T-helper 1 cell treated with Interleukin-12 subunit alpha and Interleukin-12 subunit beta and Interleukin-4 antibody, amounts not matched to agents 30 ng/mL and 1 ng/mL, for 36 hours (primary cell): ENCODE measurements around the gene KCNJ18. TPM values are rescaled to one million over a fixed set of nuclear protein-coding genes. Genes with fewer than 3 reads are reported as not detected.
"Not testable (repeated sequence)": the region's sequence is repeated elsewhere in the genome, so short reads cannot be mapped to it uniquely, and the experiment has no call there.

Source experiments
- intact Hi-C: fragments of 100-400 bp; cut with micrococcal nuclease; formaldehyde crosslinking; loops from one replicate; pipeline ENCODE4 v1.15.1; 2024
- total RNA-seq: library from RNA; stranded (reverse); gene quantifications from 2 replicates; pipeline ENCODE4 v1.2.3, GENCODE V29; 2022

The KCNJ18 gene
- total RNA-seq, 1 donor from 2014 or later = not detected

DNA sequence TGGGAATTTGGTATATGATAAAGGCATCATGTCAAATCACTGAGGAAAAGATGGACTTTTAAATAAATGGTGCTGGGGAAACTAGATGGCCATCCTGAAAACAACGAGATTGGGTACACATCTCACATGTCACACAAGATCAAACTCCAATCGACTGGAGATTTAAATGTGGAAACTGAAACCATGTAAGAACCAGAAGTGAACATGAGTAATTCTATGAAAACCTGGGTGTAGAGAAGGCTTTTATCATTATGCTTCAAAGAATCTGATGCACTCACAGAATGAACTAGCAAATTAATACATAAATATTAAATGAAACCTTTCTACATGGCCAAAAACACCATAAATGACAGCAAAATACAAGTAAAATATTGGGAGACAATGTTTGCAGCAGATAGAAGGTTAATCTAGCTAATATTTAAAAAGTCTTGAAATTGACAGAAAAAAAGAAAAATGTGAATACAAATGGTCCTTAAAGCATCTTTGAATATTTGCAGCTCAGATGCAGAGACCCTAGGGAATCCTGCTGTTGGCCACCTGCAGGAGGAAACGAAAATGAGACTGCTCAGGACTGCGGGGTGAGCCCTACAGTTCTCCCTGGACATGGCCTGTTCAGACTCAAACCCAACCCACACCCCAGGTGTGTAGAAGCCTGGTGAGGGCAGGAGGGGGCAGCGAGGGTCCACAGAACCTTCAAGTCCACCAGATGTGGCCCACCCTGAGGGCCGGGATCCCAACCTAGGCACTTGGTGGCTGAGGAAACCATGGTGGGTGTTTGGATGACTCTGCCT, 32.1 kb downstream of the KCNJ18 start:
- intact Hi-C loops = not testable (repeated sequence)

DNA sequence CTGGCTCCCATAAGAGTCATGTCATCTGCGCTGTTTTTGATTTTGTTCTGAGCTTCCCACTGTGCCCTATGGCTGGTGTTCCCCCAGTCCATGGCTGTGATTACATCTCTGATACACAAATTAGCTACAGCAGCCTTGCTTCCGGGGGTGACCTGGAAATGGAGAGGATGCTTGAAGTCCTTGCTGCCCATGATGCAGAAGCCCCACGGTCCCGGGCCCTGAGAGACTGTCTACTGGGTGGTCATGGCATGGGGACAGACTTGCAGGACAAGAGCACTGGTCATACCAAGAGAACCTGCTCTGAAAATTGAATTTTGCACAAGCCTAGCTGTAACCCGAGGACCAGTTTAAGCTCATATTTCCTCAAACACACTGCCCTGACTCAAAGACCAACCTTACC, 38.8 kb downstream of the KCNJ18 start:
- intact Hi-C loops = not testable (repeated sequence)

DNA sequence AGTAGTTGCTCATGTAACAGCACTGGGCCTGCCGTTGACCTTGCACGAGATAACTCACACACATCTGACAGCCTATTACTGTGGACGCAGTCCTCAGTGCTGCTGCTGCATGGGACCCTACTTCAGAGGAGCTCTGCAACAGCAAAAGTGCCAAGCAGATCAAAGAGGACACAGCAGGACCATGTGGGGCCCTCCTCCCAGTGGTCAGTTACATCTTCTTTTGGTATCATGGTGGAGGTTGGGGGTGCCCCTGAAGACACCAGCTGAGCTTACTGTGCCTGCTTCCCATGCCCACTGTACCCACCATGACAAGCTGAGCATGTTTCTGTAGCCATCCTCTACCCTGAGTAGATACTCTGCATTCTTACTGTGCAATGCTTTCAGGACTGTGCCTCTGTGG, 41.6 kb downstream of the KCNJ18 start:
- intact Hi-C loops = not testable (repeated sequence)

DNA sequence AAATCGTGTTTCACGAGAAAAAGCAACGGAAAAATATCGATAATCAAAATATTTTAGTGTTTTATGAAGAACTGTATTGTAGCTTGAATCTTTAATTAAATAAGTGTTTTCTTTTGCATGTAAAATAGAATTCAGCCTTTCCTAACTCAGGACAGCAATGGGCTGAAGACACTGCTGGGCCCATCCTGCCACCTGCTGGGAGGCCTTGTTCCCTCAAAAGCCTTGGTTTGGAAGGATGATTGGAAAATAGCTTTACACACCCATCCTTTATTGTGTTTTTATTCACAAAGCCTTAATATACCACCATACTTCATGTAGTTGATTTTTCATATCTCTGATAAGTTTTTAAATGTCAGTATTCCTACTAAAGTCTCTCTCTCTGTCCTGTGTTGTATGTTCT, 43.5 kb downstream of the KCNJ18 start:
- intact Hi-C loops = not testable (repeated sequence)

DNA sequence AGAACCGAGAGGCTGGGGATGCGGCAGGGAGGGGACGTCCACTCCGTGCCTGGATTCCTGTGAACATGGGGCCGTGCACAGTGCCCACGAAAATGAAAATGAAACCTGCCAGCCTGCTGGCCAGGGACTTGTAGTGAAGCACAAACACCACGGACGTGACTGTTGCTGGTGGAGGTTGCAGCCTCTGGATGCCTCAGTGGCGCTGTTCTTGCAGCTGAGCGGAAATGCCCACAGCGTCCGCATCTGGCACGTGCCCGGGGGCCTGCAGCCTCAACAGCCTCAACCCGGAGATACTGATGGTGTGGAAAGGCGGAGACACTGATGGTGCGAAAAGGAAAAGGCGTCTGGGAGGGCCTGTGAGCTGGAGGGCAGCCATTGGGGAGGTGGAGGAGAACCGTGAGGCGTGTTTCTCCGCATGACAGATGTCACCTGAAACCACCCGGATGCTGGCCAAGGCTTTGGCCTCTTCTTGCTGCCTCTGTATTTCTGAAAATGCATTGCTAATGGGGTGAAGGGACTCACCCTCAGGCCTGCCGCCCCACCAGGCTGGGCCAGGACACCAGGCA, 44.8 kb downstream of the KCNJ18 start:
- intact Hi-C loops = not testable (repeated sequence)

DNA sequence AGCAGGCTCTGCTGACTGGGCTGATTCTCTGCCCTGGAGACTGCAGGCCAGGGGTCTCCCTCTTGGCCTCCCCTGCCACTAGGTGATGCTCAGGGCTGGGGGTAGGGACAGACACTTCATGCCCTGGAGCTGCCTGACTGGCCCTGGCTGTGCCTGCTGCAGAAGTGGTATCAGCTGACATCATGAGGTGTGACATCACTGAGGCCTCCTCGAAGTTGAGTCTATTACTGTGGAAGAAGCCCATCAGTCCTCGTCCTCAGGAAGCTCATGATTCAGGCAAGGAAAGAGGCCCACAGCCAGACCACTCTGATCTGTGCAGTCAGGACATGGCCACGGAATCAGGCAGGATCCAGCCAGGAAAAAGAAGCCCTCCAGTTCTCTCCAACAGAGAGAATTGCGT, 45.9 kb downstream of the KCNJ18 start:
- intact Hi-C loops = not testable (repeated sequence)

DNA sequence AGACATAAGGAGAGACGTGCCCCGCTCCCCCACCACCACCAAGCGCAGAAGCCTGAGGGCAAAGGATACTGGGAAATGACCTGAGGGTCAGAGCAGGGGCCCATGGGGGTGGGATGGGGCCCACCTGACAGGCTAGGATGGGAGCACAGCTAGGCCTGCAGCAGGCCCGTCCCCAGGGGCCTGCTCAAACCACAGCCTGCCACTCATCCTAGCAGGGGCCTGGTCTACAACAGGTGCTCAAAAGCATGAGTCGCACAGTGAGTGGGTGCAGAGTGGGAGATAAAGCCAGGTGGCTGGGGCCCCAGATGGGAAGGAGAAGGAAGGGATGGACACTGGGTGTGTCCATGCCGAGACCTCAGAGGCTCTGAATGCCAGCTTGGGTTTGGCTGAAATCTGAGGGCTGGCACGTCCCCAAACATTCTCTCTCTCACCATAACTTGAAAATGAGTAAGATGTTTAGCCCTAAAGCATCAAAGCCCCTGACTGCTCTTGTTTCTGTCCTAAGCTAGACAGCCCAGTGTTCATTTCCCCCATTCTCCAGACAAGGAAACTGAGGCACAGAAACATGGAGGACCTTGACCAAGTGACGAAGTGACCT, 46.7 kb downstream of the KCNJ18 start:
- intact Hi-C loops = not testable (repeated sequence)

DNA sequence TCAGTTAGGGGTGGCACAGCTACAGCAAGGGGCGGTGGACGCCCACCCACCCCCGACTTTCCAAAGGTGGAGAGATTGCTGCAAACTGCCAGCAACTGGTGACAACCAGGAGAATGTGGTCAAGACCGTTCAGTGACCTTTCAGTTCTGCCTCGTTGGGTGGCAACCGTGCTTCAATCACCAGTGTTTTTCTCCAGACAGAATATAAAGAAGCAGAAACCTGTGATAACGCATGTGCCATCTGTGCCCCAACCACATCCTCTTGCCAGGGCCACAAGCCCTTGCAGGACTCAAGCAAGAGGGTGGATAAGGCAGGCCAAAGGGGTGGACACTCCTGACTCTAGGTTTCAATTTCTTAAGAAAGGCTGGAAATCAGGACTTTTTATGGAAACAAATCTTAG, 47.2 kb downstream of the KCNJ18 start:
- intact Hi-C loops = not testable (repeated sequence)

DNA sequence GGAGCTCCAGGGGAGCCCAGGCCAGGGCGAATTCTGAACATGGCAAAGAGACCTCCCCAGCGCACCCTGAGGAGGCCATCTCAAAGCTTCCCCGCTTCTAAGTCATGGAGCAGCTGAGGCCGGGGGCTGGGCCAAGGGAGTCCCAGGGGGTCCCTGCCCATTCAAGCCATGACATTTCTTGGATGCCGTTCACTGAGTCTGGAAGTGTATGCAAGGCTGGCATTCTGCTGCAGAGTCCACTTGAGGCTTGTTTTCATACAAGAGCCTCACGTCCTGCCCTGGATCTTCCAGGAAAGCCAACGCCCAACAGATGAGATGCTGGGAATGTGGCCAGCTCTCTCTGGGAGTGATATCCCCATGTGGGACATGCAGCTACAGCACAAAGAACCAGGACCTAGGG, 48.5 kb downstream of the KCNJ18 start:
- intact Hi-C loops = not testable (repeated sequence)

DNA sequence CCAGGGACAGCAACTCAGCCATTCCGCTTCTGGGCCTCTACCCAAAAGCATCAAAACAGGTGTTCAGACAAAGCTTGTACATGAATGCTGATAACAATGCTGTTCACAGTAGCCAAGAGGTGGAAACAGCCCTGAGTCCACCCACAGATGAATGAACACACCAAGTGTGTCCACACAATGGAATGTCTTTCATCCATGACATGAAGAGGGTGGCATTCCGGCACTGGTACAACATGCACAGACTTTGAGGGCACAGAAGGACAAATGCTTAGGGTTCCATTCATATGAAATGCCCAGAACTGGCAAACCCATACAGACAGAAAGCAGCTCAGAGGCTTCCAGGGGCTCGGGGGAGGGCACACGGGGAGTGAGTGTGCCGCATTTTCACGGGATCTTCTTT, 49.2 kb downstream of the KCNJ18 start:
- intact Hi-C loops = not testable (repeated sequence)

DNA sequence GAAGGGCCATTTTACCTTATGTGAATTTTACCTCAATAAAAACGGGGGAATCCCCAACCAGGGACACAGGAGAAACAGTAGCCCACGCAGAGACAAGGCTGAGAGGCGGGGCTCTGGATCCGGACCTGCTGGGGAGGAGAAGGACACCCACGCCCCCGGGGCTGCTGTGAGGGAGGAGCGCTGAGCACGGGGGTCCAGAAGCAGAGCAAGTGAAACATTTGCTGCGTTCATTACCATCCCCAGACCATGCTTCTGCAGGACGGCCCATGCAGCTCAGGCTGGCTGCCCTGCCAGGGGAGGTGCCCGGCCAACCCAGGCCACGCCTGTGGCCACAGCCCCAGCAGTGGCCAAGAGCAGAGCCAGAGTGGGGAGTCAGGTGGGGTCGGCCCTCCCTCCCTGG, 50.0 kb downstream of the KCNJ18 start:
- intact Hi-C loops = no loop called here

DNA sequence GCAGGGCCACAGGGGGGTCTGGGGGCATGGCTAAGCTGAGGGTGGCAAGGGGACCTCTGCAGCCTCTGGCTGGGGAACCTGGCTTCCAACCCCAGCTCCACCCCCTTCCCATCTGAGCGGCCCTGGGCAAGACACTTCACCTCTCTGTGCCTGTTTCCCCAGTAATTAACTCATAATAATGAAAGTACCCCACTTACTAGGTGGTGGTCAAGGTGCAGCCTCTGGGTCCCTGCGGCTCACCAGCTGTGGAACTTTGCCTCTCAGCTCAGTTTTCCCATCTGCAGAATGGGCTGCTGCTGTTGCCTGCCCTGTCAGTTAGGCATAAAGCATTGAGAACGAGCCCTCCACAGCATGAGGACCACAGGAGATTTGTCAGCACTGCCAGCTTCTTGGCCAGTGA, 51.8 kb downstream of the KCNJ18 start:
- intact Hi-C loops = not testable (repeated sequence)

DNA sequence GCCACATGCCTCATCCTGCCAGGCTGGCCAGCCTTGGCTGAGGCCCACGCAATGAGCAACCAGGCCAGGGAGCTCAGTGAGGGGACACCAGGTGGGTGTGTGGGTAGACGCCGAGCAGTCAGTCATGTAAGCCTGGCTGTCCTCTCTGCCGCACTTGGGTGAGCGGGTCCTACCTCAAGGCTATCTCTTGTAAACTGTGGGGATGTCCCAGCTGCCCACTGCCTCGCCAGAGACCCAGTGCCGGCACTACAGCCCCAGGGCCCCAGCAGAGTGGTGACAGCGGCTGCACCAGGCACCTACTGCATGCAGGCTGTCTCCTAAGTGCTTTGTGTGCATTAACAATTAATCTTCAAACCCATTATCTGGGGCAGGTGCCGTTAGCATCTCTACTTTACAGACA, 52.3 kb downstream of the KCNJ18 start:
- intact Hi-C loops = not testable (repeated sequence)

DNA sequence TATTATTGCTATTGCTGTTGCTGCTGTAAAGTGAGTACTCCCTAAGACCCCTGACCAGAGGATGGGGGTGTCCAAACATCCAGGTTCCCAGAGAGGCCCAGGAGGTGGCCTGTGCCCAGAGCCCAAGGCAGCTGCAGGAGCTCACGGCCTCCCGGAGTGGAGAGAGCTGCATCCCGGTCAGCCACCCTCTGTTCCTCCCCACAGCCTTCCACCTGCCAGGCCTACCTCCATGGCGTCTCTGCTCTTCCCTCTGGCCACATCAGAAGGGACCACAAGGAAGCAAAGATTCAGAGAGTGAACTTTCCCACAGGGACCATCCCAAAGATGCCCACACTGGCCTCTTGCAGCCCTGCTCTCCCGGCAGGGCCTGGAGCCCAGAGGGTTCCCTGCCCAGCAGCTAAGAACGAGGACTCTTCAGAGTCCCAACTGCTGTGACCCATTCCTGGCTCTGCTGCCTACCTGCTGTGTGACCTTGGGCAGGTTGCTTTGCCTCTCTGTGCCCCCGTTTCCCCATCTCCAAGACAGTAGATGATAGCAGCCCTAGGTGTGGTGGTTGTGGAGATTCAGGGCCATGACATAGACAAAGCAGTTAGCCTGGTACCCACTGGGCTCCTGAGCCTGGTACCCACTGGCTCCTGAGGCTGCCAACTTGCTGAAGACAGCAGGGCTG, 53.2 kb downstream of the KCNJ18 start:
- intact Hi-C loops = not testable (repeated sequence)

DNA sequence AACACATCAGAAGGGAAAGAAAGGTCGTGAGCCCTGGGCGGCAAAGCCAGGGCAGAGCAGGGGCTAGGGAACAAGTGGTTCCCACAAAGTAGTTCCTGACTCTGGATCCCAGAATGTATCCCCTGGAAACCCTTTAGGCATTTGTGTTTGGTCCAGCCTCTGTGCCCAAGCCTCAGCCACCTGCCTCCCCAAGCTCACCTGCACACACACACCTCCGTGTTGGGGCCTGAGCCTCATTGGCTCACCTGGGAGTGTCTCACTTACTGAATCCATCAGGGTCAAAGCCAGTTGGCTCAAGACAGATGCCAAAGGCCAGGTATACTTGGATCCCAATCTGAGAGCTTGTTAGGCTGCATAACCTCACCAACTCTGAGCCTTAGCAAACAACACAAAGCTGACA, 54.1 kb downstream of the KCNJ18 start:
- intact Hi-C loops = not testable (repeated sequence)

DNA sequence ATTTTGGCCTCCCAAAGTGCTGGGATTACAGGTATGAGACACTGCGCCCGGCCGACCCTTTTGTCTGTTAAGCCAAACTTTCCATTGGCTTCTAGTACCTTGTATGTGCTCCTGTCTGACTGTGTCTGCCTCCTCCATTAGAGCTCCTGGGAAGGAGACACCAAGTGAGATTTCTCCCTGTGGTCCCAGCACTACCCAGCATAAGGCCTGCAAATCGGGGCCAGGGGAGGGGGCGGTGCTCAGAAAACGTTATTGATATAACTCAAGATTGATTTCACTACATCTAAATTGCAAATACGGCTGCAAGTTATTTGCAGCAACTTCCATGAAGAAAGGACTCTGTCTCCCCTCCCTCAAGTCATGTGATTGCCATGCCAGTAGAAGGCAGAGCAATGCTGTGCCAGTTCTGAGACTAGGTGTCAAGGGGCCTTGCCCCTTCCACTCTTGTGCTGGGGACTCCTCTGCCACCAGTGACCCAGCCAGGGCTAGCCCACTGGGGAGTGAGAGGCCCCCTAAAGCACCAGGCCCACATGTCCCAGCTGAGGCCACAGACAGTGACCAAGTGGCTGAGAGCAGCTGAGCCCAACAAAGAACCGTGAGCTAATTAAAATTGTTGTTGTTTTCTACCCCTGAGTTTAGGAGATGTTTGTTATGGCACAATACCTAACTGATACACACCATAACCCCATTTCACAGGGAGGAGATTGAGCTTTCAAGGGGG, 55.0 kb downstream of the KCNJ18 start:
- intact Hi-C loops = not testable (repeated sequence)

DNA sequence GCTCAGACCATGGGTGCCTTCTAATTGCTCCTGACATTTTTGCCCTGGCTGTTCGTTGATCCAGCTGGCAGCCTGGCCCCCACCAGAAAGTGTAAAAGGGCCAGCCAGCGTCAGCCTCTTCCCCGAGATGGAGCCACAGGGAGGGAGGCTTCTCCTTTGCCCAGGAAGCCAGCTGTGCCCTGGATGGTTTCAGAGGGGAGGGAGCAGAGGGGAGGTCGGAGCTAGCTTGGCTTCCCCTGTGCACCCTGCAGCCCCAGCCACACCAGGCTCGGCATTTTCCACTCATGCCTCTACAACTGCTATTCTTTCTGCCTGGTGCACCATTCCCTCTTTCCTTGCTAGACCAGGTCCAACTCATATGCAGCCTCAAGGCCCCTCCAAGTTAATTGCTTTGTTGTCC, 56.4 kb downstream of the KCNJ18 start:
- intact Hi-C loops = not testable (repeated sequence)

DNA sequence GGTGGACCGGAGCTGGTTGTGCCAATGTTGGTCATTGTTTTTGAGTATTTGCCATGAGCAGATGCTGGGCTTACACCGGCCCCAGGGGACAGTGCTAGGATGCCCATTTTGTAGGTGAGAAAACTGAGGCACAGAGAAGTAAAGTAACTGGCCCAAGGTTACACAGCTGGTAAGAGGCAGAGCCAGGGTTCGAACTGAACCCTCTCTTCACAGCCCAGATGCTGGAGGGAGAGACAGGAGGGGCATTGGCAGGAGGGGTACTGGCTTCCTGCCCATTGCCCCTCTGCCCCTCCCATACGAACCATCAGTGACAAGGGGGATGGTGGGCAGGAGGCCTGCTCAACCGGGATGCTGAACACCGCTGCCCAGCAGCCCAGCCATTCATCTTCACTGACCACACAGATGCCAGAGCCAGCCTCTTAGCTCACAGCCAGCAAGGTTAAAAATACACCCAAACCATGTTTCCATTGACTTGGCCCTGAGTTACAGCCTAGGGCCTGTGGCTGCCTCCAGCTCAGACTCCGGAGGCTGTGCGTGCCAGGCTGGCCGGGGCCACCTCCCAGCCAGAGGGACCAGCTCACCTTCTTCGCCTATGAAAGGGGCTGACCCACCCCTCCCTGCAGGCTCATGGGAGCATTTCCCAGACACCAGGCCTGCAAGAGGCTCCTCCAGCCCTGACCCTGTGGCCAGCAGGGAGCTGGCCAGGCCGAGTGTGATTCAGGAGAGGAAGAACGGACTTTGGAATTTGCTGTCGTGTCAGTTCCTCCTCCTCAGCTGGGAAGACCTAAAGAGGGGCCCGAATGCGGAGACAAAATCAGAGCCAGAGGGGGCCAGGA, 57.6 kb downstream of the KCNJ18 start:
- intact Hi-C loops = not testable (repeated sequence)

DNA sequence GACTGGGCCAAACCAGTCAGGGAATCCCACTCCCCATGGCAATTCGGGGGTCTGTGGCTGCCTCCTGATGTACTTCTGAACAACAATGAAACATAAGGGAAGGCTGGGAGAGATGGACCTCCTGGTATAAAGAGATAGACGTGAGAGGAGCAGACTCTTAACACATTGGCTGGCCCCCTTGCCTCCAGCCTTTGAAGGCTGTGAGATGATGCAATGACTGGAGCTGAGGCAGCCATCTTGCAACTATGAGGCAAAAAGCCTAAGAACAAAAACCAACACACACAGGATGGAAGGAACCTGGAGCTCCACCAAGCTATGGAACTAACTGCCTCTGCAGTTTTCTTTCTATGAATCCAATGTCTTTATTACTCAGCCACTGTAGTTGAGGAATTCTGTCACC, 58.8 kb downstream of the KCNJ18 start:
- intact Hi-C loops = not testable (repeated sequence)
